DND-41 (cell line): ENCODE results near the gene PLXDC1.

Experiments
- CTCF ChIP-seq: IDR thresholded peaks from 2 replicates; pipeline ENCODE4 v1.5.1; 2012; ENCODE audit warnings: borderline replicate concordance, low read length, moderate library complexity, mild to moderate bottlenecking; ENCODE audit not compliant: poor library complexity, severe bottlenecking; ENCODE audit errors: extremely low read depth
- EZH2 ChIP-seq: IDR thresholded peaks from 3 replicates; pipeline ENCODE4 v1.6.1; 2012; ENCODE audit warnings: borderline replicate concordance, low read depth, mild to moderate bottlenecking, moderate library complexity, low read length, inconsistent platforms; ENCODE audit not compliant: severe bottlenecking

GRCh38 chr17:39104046-39104445 is 47.4 kb downstream of the PLXDC1 start:
- TF ChIP-seq CTCF = no peak
- TF ChIP-seq EZH2 = no peak
